ENCODE measurements around the gene GAL3ST2. TPM values are rescaled to one million over a fixed set of nuclear protein-coding genes. Genes with fewer than 3 reads are reported as not detected.
"Not testable (repeated sequence)": the region's sequence is repeated elsewhere in the genome, so short reads cannot be mapped to it uniquely, and the experiment has no call there.

The GAL3ST2 gene
- total RNA-seq, 1 donor from 2014 or later = 0.84 TPM

GRCh38 chr2:241775223-241776177, 1.1 kb upstream of the GAL3ST2 start:
- no peak overlapping the region for H3K27ac Mint-ChIP-seq
- H3K9me3 Mint-ChIP-seq (ENCODE audit: low read depth) = no peaks in the 10 kb centered on the region
- no peak overlapping the region for H3K4me3 Mint-ChIP-seq (ENCODE audit: low read depth)
- H3K4me1 Mint-ChIP-seq (ENCODE audit: low read depth) = no peaks in the 10 kb centered on the region
- DNase-seq (ENCODE audit: low spot score, unreplicated experiment) = no peak
- TF ChIP-seq, protein P1, sequence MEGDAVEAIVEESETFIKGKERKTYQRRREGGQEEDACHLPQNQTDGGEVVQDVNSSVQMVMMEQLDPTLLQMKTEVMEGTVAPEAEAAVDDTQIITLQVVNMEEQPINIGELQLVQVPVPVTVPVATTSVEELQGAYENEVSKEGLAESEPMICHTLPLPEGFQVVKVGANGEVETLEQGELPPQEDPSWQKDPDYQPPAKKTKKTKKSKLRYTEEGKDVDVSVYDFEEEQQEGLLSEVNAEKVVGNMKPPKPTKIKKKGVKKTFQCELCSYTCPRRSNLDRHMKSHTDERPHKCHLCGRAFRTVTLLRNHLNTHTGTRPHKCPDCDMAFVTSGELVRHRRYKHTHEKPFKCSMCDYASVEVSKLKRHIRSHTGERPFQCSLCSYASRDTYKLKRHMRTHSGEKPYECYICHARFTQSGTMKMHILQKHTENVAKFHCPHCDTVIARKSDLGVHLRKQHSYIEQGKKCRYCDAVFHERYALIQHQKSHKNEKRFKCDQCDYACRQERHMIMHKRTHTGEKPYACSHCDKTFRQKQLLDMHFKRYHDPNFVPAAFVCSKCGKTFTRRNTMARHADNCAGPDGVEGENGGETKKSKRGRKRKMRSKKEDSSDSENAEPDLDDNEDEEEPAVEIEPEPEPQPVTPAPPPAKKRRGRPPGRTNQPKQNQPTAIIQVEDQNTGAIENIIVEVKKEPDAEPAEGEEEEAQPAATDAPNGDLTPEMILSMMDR (IDR thresholded peaks at IDR 0.05; ENCODE audit: unreplicated experiment) = no peak
- H3K36me3 Mint-ChIP-seq (ENCODE audit: insufficient read depth) = no peaks in the 10 kb centered on the region
- peaks cover 2% of the 10 kb centered on the region for H3K27me3 Mint-ChIP-seq

GRCh38 chr2:241777170-241777685, 606 bp downstream of the GAL3ST2 start:
- H3K4me1 Mint-ChIP-seq (ENCODE audit: low read depth) = no peaks in the 10 kb centered on the region
- no peak for DNase-seq (ENCODE audit: low spot score, unreplicated experiment)
- peaks cover 3% of the 10 kb centered on the region for H3K9me3 Mint-ChIP-seq (ENCODE audit: low read depth)
- no peak overlapping the region for H3K27ac Mint-ChIP-seq
- no peaks in the 10 kb centered on the region for H3K36me3 Mint-ChIP-seq (ENCODE audit: insufficient read depth)
- H3K4me3 Mint-ChIP-seq (ENCODE audit: low read depth) = no peak overlapping the region
- H3K27me3 Mint-ChIP-seq = peaks cover under 1% of the 10 kb centered on the region
- TF ChIP-seq, protein P1 (IDR thresholded peaks at IDR 0.05; ENCODE audit: unreplicated experiment) = no peak

DNA sequence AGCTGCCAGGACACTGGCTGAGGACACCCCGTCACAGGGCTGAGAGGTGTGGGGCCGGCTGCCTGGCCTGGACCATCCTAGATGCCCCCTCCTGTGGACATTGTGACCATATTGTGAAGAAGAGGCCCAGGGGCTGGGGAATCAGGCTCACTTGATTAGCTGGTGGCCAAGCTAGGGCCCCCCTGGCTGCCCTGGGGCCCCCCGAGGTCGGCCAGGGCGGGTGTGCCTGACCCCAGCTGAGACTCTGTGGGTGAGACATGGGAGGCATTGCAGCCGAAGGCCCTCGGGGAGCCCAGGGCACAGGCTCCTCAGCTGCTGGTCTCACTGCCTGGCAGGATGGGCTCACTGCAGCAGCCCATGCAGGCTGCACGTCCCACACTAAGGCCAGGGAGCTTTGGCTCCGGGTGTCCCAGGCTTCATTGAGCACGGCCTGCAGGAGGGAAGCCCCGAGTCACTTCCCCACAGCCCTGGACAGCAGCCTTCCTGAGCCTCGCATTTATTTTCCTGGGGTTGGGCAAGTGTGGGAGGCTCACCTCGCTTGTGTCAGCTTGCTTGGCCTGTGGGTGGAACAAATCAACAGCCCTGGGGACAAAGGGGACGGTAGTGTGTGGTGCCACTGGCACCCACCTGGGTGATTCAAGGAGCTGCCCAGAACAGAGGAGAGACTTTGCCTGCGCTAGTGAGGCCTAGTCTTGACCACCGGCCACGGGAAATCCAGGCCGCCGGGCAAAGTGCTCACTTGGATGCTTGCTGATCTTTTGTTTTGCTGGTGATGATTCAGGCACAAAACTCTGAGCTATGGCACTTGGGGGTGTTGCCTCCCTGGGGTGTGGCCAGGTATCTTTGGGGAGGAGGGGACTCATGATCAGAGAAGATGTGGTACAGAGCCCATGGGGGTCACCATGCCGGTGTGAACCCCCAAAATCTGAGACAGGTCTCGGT, 1.3 kb downstream of the GAL3ST2 start:
- DNase-seq (ENCODE audit: low spot score, unreplicated experiment) = no peak
- Mint-ChIP-seq H3K9me3 (ENCODE audit: low read depth) (peaks cover 6% of the 10 kb centered on the region), H3K36me3 (ENCODE audit: insufficient read depth) (no peaks in the 10 kb centered on the region), H3K4me1 (ENCODE audit: low read depth) (no peaks in the 10 kb centered on the region), H3K27ac (no peak overlapping the region), H3K4me3 (ENCODE audit: low read depth) (no peak overlapping the region), H3K27me3 (no peaks in the 10 kb centered on the region)
- TF ChIP-seq, protein P1 (IDR thresholded peaks at IDR 0.05; ENCODE audit: unreplicated experiment) = no peak

- TF ChIP-seq, protein P1 (IDR thresholded peaks at IDR 0.05; ENCODE audit: unreplicated experiment) = no peak
- Mint-ChIP-seq H3K9me3 (ENCODE audit: low read depth) (peaks cover 6% of the 10 kb centered on the region), H3K4me3 (ENCODE audit: low read depth) (no peak overlapping the region), H3K4me1 (ENCODE audit: low read depth) (no peaks in the 10 kb centered on the region), H3K27ac (no peak overlapping the region), H3K27me3 (no peaks in the 10 kb centered on the region), H3K36me3 (ENCODE audit: insufficient read depth) (peaks cover 1% of the 10 kb centered on the region)
- no peak for DNase-seq (ENCODE audit: low spot score, unreplicated experiment)
Measured at GRCh38 chr2:241780939-241781569, 4.4 kb downstream of the GAL3ST2 start.

DNA sequence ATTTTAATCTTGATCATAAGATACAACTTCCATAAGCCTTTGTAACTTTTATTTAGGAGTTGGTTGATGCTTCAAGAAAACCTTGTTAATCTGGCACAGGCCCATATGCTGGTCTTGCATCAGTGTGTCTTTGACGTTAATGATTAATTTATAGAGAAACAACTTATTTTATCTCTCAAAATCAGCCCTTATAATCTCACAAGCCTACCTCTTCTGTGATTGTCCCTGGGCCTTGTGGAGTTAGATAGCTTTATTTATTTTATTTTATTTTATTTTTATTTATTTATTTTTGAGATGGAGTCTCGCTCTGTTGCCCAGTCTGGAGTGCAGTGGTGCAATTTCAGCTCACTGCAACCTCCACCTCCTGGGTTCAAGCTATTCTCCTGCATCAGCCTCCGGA, 5.4 kb downstream of the GAL3ST2 start:
- H3K9me3 Mint-ChIP-seq (ENCODE audit: low read depth); H3K27ac Mint-ChIP-seq; H3K36me3 Mint-ChIP-seq (ENCODE audit: insufficient read depth); H3K4me1 Mint-ChIP-seq (ENCODE audit: low read depth); H3K27me3 Mint-ChIP-seq; DNase-seq (ENCODE audit: low spot score, unreplicated experiment); H3K4me3 Mint-ChIP-seq (ENCODE audit: low read depth): not testable (repeated sequence)

All from progenitor cell of endocrine pancreas (in vitro differentiated cells).